HG03354 (cell line): ENCODE measurements around the gene FGFR2.
"Not testable (repeated sequence)": the region's sequence is repeated elsewhere in the genome, so short reads cannot be mapped to it uniquely, and the experiment has no call there.

Experiments used
- ATAC-seq: cut with Tn5 transposase; IDR thresholded peaks from one replicate; pipeline ENCODE4 v1.9.1; 2021; ENCODE audit warnings: mild to moderate bottlenecking; ENCODE audit not compliant: unreplicated experiment, poor library complexity, severe bottlenecking

Gene FGFR2

DNA sequence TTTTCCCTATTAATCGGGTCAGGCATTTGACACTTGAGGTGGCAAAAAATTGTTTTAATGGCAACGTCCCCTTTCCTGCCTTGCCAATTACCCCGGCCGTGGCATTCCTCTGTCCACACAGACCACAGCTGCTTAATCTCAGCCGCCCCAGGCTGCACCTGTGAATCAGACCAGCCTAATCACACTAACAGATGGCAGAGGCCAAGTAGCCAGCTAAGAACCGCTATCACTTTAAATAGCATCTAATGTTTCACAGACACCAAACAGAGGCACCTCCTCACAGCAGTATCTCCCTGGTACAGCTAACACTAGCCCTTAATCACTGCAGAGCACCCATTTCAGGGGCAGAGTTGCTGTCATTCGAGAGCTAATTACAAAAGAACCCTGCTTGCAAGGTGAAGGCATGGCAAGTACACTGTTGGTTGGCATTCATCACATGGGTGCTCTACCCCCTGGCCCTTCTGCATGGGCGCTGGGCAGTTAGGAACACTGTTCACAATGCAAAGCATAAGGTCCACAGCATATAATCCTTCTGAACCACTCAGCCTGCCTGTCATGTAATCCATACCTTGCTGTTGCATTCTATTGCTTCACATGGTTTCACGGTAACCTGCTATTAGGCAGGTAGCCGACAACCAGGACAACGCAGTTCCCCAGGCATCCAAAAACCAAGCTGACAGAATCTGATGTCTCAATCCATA lies 38.8 kb downstream of the FGFR2 start:
- no peak for ATAC-seq

- ATAC-seq: no peak
Measured at GRCh38 chr10:121558238-121558637, 40.0 kb downstream of the FGFR2 start.

- ATAC-seq: no peak
Measured at GRCh38 chr10:121556918-121557573, 41.2 kb downstream of the FGFR2 start.

- no peak for ATAC-seq
Measured at GRCh38 chr10:121556455-121556854, 41.8 kb downstream of the FGFR2 start.

DNA sequence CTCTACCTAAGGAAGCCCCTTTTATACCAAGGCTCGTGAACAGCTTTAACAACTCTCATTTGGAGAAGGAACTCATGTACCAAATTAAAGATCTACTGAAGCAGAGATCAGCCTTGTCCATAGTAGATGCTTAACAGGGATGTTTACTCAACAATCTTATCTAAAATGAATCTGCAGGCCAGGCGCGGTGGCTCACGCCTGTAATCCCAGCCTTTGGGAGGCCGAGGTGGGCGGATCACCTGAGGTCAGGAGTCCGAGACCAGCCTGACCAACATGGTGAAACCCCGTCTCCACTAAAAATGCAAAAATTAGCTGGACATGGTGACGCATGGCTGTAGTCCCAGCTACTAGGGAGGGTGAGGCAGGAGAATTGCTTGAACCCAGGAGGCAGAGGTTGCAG lies 43.3 kb downstream of the FGFR2 start:
- ATAC-seq: not testable (repeated sequence)

DNA sequence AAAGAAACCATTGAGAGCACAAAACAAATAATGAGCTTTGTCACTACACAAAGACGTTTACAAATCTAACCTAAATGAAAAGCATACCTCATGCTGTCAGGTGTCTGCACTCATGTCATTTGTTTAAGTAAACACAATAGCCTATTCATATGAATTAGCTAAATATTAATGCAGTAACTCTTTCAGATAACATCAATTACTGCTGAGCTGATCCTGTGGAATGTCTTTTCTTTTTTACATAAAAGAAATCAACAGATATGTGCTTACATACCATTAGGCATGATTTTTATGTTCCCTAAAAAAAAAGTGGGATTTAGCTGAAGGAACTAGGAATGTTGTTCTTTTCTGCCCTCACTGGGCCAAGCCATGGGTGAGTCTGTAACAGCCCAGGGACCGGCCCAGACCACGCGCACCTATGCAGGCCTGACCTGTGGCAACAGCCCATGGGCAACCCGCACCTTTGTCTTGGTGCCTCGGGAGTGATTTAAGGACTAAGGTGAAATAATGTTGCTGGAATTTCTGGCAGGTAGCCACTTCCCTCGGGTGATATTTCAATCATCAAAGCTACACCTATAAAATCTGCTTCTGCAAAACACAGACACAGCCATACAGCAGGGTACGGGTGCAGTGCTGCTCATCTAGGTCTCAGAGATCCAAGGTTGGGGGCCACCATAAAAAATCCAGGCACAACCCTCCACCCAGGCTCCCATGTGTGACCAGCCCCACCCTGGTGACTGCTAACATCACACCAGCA lies 44.6 kb downstream of the FGFR2 start:
- no peak for ATAC-seq

DNA sequence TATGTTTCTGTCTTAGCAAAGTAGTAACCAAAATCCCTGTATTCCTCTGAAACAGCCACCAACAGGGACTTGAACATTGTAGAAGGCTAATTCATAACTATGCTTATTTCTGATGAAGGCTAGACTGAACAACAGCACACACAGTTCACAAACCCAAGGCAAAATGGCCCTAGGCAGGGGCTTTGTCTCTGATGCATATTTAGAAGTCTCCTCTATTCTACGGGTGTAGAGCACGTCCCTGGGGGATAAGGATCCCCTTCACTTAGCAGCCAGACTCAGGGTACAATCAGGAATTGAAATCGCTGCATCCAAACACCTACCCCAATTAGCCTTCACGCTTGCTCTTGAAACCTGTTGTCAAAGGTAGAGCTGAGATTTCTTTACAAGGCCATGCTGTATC lies 45.5 kb downstream of the FGFR2 start:
- ATAC-seq: no peak

GRCh38 chr10:121551210-121551885 lies 46.9 kb downstream of the FGFR2 start:
- ATAC-seq: no peak

- no peak for ATAC-seq
Measured at GRCh38 chr10:121544301-121544869, 53.9 kb downstream of the FGFR2 start.

GRCh38 chr10:121543545-121543944 lies 54.7 kb downstream of the FGFR2 start:
- ATAC-seq: no peak

DNA sequence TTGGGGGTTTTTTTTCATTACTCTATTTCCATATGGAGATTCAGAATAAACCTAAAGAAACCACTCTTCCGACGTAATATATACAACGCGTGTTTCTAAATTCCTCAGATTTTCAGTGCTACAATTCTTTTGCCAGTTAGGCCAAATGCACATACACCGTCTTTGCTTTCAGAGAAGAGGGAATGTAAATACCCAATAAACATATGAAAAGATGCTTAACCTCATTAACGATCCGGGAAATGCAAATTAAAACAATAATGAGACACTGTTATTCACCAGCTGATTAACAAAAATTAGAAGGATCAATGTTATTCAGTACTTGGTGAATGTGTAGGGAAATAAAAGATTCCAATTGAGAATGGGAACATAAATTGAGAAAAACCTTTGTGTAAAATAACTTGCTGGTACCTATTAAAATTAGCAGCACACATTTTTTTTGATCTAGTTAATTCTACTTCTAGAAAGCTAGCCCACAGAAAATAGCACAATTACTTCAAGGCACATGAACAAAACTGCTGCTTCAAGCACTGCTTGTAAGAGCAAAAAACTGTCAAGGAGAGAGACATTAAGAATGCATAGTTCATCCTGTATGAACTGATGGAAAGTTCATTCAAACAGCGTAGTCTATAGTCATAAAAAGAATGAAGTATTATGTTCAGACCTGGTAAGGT lies 56.7 kb downstream of the FGFR2 start:
- no peak for ATAC-seq

GRCh38 chr10:121540732-121541395 lies 57.4 kb downstream of the FGFR2 start:
- no peak for ATAC-seq

DNA sequence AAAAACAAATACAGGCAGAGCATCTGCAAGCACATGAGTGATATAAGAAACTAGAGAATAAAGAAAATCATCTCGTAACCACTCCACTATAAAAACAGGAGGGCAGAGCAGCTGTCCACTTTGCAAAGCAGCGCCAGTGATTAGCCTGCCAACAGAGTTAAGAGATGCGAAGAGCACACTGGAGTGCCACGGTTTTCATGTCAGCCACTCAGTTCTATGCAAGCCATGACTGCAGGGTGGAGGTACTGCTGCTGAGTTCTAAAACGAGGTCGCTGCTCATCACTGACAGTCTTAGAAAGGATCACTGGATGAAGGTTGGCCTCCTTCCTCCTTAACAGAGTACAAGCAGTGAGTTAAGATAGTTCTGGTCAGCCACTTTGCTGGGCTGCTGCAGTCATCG lies 58.5 kb downstream of the FGFR2 start:
- no peak for ATAC-seq

- no peak for ATAC-seq
Measured at GRCh38 chr10:121536310-121536913, 61.8 kb downstream of the FGFR2 start.

GRCh38 chr10:121535381-121535780 lies 62.9 kb downstream of the FGFR2 start:
- ATAC-seq: no peak

DNA sequence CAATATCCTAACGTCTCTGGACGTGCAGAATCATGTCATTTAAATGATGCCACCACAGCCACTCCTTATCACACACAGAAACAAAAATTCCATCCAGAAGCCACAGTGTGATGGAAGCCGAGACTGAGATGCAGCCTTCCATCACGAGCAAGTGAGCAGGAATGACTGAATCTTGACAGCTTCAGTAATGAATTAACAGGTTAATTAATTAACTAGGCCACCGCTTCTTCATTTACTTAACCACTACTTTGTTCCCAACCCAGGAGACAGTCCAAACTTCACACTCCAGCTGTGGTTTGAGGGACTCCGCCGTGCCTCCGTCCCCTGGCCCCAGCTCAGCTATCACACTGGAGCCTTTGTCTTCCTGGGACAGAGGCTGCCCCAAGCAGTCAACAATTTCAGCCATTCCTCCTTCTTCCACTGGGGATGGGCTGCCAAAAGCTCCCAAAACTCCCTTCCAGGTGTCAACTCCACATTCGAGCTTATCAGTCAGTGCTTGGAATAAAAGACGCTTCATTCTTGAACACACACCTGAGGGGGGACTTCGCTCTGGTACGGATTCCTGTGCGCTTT lies 65.9 kb downstream of the FGFR2 start:
- no peak for ATAC-seq

DNA sequence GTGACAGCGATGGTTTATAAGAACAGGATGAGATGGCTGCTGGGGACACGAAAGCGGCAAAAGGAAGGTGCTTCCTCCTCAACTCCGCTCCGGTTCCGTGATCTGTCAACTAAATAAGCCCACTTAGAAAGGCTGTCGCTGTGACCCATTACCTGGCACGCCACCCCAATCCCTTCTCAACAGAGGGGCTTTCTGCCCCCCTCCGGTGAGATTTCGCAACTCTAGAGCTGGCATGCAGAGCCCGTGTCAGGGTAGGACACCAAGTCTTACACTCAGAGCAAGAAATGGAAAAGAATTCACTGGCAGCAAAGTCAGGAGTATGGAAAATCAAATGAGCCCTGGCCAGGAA lies 66.4 kb downstream of the FGFR2 start:
- no peak for ATAC-seq

DNA sequence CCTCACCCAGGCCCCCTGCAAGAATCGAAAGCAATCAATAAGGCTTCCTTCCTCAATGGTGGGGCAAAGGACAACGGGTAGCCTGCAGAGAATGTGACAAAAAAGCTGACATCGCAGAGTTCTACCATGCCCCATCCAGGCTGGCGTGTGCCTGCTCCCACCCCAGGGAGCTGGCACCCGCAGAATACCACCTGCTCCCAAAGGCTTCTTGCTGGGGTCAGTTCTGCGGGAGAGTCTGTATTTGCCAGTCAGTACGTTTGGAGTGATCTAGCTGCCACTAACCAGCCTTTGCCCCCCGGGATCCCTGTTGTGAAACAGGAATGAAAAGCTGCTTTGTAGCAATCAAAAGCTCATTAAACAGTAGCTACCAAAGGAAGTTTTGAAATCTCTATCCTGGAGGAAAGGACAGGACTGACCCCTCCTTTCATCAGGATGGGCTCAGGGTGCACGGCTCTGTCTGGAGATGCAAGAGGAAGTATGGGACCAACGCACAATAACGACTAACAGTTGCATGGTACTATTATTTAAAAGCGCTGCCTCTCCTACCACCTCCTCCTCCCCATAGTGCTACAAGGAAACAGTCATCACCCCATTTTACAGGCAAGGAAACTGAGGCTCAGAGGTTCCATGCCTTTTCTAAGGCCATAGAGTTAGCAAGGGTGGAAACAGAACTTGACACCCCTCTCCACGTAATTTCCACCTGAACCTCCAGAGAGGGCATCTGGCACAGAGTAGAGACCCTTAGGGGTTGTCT lies 67.0 kb downstream of the FGFR2 start:
- ATAC-seq: no peak
